ENCODE data around the gene PCDH9.

The PCDH9 gene

GRCh38 chr13:66547685-66548084, 682.5 kb downstream of the PCDH9 start:
- DNase-seq = no peak

- DNase-seq = no peak
Measured at GRCh38 chr13:66546534-66547379, 683.4 kb downstream of the PCDH9 start.

GRCh38 chr13:66543780-66544179, 686.4 kb downstream of the PCDH9 start:
- DNase-seq = no peak

GRCh38 chr13:66537417-66537816, 692.7 kb downstream of the PCDH9 start:
- DNase-seq = no peak

- no peak for DNase-seq
Measured at GRCh38 chr13:66536746-66537145, 693.4 kb downstream of the PCDH9 start.

DNA sequence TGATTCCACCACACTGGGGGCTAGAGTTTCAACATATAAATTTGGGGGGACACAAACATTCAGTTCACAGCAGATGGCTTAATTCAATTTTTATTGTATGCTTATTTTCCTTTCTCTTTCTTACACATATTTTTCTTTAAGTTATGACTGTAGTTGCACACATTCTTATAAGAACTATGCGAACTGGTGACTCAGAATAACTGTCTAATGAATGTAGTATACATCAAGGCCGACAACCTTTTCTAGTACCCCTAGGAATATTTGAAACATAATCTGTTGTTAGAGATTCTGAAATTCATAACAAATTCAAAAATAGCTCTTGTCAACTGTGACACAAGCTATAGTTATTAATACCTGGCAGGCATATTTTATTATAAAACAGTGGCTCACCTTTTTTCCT, 695.6 kb downstream of the PCDH9 start:
- no peak for DNase-seq

- DNase-seq = no peak
Measured at GRCh38 chr13:66532845-66533244, 697.3 kb downstream of the PCDH9 start.

- DNase-seq = no peak
Measured at GRCh38 chr13:66532146-66532545, 698.0 kb downstream of the PCDH9 start.

GRCh38 chr13:66530686-66531085, 699.5 kb downstream of the PCDH9 start:
- no peak for DNase-seq

DNA sequence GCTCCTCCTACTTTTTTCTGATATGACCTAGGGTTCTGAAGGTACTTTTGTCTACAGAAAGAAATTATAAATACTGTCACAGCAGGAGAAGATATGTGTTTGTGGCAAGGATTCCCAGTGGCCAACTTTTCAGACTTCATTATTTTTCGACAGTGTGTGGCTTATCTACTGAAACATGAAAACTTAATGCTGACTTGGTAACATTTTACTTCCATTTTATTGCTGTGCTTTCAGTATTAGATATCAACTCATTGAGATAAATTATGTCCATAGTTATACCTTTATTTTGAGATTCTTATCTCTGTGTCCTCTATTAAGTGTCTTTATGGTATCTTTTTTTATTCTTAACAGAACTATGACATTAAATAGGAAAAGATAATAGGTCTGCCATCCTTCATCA, 700.0 kb downstream of the PCDH9 start:
- DNase-seq = no peak

- DNase-seq = no peak
Measured at GRCh38 chr13:66528944-66529576, 701.1 kb downstream of the PCDH9 start.

GRCh38 chr13:66528180-66528579, 702.0 kb downstream of the PCDH9 start:
- DNase-seq = no peak

DNA sequence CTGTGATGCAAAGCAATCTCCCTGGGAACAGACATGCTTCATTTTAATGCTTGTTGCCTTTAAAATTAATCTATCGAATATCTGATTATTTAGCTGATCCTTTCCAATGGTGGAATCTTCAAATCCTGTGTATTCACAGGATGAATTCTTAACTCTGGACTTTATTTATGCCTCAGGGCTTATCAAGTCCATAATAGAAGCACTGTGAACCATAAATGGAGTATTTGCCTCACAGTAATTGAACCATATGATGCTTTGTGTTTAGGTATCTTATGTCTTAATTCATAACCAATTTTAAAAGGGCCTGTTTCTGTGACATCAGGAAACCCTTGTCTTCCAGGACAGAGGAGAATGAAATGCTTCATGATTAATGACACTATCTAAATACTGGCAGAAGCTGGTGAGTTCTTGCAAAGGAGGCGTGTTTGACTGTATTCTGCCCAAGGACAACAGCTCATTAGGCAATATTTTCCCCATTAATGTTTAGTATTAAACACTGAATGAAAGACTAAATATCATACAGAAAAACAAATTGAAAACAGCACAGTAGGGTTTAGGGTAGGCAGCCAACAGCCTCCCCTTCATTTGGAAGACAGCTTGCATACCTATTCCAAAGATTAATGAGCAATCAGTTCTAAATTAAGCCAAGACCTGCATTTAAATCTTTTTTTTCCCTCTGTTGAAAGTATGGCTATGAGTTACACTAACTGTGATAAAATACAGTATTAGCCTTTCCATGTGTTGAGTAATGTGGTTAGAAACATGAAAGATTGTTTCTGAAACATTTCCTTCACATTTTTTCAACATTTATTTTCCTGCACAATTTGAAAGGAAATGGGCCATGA, 709.4 kb downstream of the PCDH9 start:
- no peak for DNase-seq

DNA sequence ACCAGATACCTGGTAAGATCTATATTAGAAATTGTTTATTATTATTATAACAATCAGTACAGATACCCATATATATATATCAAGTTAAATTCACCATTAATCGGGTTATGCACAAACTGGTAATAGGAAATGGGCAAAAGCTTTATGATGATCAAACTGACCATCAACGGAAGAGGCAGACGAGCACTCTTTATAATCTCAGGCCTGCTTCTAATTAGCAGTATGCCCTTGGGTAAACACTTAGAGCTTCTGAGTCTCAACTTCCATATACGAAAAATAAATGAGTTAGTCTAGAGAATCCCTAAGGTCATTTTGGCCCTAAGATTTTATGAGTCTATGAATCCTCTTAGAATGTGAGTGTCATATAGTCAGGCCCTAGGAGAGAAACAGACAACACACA, 710.9 kb downstream of the PCDH9 start:
- DNase-seq = no peak

DNA sequence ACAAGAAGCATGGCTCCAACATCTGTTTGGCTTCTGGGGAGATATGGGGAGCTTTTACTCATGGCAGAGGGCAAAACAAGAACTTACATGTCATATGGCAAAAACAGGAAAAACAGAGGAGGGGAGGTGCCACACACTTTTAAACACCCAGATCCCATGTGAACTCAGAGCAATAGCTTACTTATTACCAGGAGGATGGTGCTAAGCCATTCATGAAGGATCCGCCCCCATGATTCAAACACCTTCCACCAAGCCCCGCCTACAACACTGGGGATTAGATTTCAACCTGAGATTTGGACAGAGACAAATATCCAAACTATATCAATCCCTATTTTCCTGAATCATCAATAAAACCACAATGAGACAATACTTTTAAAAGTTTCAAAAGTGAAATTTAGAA, 712.1 kb downstream of the PCDH9 start:
- no peak for DNase-seq

GRCh38 chr13:66513728-66514127, 716.4 kb downstream of the PCDH9 start:
- DNase-seq = no peak

DNA sequence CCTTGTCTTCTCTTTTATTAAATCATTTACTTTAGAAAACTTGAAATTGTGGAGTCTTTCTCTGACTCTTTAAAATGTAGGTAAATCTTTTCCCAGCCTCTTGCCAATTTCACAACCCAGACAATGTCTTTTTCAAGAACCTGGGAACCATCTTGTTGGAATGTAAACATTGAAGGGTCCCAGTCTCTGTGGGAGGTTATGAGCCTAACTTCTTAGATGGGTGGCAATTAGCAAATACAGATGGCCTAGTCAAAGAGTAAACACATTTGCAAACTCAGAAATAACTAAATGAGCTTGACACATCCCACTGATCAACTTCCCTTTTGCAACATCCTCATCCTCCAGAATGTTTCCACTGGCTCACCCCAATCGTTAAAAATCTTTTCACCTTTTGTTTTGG, 721.0 kb downstream of the PCDH9 start:
- no peak for DNase-seq

- no peak for DNase-seq
Measured at GRCh38 chr13:66508153-66508909, 721.8 kb downstream of the PCDH9 start.

- no peak for DNase-seq
Measured at GRCh38 chr13:66506979-66507378, 723.2 kb downstream of the PCDH9 start.

DNA sequence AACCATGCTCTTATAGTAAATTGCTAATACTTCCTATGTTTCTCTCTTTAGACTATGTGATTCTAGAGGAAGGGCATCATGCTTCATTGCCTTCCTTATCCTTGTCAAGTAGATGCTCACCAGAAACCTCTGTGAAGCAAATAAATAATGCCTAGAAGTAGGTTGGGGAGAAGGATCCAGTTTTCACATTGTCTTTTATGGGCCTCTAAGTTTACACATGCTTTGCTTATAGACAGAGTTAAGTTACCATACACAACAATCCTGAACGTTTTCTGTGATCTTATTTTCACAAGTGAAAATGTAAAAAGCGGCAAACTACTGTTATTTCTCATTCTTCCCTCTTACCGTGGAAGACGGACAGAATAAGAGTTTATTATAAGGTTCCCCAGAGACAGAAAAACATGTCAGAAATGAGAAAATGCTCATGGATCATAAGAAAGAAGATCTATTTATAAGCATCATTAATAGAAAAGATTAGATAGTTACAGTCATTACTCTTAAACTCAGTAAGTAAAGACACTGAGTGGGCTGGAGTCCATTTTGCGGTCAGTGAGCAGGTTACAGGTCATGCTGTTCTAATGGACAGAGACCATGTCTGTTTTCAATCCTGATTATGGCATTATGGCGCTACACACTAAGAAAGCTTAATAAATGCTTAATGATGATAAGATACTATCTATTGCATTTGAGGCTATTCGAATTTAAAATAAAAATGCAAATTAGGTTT, 723.9 kb downstream of the PCDH9 start:
- DNase-seq = no peak

DNA sequence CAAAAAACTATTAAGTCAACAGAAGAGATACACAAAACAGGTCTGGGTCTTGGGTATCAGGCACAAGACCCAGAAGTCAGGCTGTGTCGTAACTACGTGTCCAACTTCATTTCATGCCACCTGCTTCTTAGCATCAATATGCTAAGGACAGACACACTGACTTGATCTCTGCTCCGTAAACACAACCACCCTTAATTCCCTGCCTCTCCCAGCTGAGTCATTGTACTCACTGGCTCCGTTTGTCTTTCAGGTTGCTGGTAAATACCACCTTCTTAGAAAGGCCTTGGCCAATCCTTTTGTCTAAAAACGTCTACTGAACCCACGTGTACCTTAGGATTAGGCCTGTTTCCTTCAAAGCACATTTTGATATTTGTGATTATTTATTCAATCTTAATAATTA, 726.2 kb downstream of the PCDH9 start:
- no peak for DNase-seq

GRCh38 chr13:66501181-66501580, 729.0 kb downstream of the PCDH9 start:
- no peak for DNase-seq
